PFSK-1 (cell line): ENCODE results near the gene MR1.

Experiments used
- POLR2AphosphoS5 ChIP-seq: IDR thresholded peaks from 2 replicates; pipeline ENCODE4 v1.6.1; 2012; ENCODE audit warnings: low read depth, mild to moderate bottlenecking, control low read depth, low read length, moderate library complexity
- REST ChIP-seq, 2 experiments: IDR thresholded peaks; 2 replicates each; pipeline versions ENCODE4 v1.6.1 to v1.8.0; 2011 to 2012; ENCODE audit warnings: low read depth in 2 of 2, low read length in 2 of 2, control low read depth in 1 of 2, inconsistent platforms in 1 of 2, mild to moderate bottlenecking in 1 of 2, moderate library complexity in 1 of 2; ENCODE audit not compliant: insufficient read depth in 1 of 2

DNA sequence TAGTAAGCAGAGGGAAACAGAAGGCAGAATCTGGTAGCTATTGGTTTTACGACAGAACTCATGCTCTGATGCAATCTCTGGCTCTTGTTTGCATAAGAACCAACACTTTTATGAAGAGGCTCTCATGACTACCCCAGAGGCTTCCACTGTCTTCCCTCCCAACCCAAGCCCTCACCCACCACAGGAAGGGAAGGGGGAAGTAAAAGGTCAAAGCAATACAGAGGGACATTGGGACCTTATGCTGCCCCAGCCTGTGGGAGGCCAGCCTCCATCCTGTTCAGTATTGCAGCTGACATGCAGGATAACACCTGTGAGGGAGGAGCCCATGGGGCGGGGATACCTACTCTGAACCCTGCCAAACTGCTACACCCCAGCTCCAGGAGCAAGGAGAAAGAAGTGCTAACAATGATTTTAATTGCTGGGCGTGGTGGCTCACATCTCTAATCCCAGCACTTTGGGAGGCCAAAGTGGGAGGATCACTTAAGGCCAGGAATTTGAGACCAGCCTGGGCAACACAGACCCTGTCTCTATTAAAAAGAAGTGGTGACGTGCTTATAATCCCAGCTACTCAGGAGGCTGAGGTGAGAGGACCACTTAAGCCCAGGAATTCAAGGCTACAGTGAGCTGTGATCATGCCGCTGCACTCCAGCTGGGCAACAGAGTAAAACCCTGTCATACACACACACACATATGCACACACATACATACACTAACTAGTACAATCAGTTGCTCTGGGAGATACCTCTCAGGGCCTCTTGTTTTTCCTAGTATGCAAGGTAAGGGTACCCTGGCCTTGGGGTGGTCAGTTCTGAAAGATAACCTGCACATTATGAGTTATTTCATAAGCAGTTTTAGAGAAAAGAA, 9.5 kb downstream of the MR1 start:
- TF ChIP-seq POLR2AphosphoS5 = no peak
- TF ChIP-seq REST (IDR thresholded peaks at IDR 0.05; ENCODE audit: insufficient read depth in 1 of 2, low read depth in 2 of 2, low read length in 2 of 2) = no peak
